GM10847 (cell line): ENCODE data around the gene ZFAND3.

Experiments
- POLR2A ChIP-seq: IDR thresholded peaks from 2 replicates; pipeline ENCODE4 v1.6.1; 2011; ENCODE audit not compliant: insufficient read length; ENCODE audit errors: extremely low read depth

ZFAND3 gene

DNA sequence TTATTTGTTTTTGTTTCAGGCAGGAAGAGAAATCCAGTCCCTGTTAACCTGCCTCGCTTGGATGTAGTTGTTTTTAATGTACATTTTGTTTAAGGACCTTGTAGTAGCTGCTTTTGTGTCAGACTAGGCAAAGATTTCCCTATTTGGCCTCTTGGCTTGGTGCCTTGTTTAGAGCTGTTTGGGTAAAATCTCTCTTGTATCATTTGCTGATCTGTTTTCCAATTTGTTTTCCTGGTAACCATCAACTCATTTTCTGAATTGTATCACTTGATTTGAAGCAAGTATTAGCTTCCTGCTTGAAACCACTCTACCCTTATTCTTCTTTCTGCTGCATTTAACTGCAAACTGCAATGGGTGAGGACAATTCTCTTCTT, 160.7 kb downstream of the ZFAND3 start:
- no peak for TF ChIP-seq POLR2A

DNA sequence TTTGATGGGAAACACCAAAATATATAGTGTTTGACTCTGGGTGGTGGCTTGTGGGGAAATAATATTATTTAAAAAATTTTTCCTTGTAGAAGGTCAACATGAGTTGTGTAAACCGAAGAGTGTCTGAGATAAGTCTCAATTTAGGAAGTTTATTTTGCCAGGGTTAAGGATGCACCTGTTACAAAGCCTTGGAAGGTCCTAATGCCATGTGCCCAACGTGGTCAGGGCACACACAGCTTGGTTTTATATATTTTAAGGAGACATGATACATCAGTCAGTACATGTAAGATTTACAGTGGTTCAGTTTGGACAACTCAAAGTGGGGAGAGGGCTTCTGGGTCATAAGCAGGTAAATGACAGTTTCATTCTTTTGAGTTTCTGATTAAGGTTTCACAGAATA, 162.1 kb downstream of the ZFAND3 start:
- TF ChIP-seq POLR2A: no peak

DNA sequence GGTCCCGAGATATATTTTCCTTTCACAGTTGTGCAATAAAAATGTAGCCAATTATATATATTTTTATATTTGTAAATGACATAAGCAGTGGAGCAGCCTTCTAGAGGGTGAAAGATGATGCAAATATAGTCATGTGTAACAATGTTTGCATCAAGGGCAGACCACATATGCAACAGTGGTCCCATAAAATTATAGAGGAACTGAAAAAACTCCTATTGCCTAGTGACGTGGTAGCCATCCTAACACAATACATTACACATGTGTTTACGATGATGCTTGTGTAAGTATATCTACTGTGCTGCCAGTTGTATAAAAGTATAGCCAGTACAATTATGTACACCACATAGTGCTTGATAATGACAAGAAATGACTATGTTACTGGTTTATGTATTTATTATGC, 162.8 kb downstream of the ZFAND3 start:
- no peak for TF ChIP-seq POLR2A

DNA sequence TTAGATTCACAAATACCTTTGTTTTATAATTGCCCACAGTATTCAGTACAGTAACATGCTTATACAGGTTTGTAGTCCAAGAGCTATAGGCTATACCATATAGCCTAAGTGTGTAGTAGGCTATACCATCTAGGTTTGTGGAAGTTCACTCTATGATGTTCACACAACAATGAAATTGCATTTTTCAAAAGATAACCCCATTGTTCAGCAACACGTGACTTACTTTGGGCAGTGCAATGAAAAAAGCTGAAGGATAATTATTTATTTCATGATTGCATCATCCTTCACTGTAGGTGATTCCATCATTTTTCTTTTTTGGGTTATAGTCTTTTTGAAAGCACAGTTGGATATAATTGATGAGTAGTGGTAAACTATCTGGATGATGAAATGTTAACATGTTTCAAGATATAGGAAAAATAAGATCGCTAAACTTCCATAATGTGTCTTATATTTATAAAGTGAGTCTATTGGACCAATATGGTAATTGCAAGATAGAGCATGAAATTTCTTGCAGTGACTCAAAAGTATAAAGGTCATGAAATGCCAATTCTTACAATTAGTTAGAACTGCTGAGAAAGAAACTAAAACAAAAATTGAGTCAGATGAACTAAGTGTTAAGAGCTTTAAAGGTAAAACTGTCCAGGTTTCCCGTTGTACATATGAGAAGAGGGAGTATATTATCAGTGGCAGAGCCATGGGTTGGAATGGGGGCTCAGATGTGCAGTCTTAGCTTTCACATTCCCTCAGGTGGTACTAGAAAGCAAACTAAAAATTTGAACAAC, 164.4 kb downstream of the ZFAND3 start:
- no peak for TF ChIP-seq POLR2A

DNA sequence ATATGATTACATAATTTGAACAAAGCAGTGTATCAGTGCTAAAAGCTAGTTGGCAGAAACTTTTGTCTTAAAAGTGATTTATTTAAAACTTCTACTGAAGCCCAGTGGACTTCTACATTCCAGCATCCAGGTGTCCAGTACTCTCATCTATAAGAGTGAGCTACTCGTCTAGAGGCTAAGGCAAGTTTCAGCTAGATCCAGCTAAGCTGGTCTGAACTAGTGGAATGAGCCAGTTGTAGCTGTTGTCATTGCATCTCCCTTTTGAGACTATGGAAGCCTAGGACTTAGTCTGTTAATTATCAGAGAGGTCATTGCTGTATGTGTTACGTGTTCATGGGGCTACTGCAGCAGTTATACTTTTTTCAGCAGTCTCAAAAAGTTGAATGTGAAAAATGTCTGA, 165.1 kb downstream of the ZFAND3 start:
- no peak for TF ChIP-seq POLR2A

DNA sequence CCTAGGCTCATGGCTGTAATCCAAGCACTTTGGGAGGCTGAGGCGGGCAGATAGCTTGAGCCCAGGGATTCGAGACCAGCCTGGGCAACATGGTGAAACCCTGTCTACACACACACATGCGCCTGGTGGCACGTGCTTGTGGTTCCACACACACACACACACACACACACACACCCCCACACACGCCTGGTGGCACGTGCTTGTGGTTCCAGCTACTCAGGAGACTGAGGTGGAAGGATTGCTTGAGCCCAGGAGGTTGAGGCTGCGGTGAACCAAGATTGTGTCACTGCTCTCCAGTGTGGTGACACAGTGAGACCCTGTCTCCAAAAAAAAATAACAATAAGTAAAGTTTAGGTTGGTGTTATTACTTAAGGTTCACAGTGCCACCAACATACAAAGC, 165.8 kb downstream of the ZFAND3 start:
- no peak for TF ChIP-seq POLR2A

DNA sequence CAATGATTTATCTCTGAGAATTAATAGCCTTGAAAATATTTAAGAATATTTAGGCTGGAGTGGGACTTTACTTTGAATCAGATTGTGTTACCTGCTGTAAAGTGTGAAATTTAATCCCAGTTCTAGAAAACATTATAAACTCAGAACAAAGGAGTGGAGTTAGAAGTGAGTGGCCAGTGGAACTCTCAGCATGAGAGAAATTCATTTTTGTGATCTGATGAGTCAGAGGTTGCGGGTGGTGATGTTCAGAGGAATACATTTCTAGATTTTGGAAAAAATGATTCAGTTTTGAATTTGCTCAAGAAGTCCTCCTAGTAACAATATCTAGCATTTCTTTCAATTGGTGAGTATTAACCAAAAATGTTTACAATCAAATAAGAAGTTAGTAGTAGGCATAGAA, 167.5 kb downstream of the ZFAND3 start:
- TF ChIP-seq POLR2A: no peak

DNA sequence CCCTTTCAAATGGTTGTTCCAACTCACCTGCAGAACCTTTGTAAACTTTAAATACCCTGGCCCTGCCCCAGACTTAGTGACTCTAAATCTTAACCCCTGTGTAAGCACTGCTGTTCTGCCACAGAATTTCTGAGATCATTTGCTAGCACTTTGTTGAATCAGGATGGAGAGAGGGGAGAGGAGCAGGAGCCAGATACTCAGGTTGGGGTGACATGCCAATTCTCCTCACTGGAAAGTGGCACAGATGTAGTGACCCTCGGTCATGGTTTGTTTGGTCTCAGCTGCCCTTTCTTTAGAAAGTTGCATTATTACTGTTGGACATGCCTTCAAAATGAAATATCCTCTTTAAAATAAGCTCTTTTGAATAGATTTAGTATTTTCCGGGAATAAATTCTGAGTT, 168.0 kb downstream of the ZFAND3 start:
- TF ChIP-seq POLR2A: no peak

DNA sequence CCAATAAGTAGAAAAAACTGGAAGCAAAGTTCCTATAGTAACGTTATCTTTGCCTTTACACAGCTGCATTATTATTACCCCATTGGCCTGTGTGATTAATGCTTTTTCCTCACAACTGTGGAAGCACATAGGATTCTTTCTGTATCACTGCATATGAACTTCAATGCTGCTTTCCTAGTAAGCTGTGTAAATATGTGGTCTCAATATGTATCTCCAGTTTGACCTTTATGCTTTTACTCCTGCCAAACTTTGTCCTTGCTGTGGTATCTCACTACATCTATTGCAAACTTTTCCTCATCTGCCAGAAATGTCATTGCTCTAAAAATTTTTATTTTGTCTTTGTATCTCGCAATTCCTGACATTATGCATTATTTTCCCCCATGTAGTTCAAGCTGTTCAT, 168.6 kb downstream of the ZFAND3 start:
- no peak for TF ChIP-seq POLR2A

DNA sequence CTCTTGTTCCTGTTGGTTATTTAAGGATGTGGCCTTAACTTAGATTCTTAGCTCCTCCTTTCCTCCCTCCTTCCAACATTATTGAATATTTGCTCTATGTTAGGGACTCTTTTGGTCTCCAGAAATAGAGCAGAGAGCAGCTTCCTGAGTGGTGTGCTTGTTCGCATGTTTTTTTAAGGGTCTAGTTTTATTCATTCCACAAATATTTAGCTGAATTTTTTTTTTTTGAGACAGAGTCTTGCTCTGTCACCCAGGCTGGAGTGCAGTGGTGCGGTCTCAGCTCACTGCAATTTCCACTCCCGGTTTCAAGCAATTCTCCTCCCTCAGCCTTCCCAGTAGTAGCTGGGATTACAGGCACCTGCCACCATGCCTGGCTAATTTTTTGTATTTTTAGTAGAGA, 169.2 kb downstream of the ZFAND3 start:
- no peak for TF ChIP-seq POLR2A

DNA sequence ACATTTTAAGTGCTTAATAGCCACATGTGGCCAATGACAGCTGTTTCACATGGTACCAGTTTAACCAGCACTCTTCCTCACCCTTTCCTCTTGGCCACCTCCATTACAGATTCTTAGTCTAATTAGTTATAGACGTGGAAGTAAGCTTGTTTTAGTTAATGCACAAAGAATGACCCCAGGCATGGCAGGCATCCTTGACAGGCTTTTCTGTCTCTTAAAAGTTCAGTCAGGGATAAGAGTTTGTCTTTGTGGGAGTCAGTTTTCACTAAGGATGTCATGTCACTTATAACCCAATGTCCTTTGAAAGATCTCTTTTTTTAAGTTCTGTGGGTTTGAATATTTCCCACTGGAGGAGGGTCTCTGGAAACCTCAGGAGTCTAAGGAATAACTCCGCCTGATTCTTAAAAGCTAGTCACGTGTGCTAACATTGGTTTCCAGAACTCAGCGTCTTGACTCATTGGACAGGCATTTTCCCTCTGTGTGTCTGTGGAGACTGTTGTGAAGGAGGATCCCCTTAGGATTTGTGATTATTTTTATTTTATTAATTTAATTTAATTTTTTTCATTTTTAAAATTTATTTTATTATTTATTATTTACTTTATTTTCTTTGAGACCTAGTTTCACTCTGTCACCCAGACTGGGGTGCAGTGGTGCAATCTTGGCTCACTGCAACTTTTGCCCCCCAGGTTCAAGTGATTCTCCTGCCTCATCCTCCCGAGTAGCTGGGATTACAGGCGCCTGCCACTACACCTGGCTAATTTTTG, 171.4 kb downstream of the ZFAND3 start:
- TF ChIP-seq POLR2A: no peak

DNA sequence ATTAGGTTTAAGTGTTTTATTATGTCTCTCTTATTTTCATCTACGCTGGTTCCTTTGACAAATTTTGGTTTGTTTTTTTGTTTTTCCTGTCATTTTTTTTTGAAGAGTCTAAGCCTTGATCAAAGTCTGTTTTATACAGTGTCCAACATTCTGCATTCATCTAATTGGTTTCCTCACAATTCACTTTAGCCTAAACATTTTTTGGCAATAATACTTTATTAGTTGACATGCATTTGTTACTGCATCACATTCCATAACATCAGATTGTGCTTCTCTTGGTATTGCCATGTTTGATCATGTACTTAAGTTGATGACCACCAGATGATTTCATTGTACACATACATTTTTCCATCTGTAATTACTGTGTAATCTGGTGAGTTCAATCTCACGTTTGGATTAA, 173.2 kb downstream of the ZFAND3 start:
- no peak for TF ChIP-seq POLR2A

DNA sequence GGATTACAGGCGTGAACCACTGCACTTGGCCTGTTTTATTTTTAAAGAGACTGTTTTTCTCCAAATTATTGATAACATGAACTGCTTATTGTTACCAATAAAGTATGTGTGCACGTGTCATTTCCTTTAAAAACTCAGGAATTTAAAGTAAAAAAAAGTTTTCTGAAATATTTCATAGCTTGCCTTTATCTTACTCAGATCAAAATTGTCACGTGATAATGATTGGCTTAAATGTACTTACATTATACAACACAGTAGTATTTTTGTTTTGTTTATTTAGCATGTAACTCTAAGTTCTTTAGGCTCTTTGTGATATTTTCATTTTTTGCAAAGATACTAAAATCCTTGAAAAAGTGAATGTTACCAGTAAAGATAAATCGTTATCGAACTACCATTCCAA, 174.1 kb downstream of the ZFAND3 start:
- TF ChIP-seq POLR2A: no peak

DNA sequence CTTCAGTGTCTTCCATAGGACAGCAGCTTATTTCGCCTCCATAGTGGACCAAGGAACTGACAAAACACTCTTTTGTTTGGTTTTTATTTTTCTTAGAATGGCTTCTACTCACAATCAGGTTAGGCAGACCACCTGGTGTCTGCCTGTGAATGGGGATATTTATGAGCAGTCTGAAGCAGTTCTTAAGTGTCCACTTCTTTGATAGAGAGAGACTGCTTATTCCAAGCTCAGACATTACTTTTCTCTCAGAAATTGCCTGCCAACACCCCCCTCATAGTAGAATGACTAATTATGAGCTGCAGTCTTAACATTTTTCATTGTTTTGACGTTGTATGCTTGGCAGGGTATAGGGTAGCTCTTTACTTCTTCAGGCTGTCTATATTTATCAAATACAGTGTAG, 174.7 kb downstream of the ZFAND3 start:
- no peak for TF ChIP-seq POLR2A

DNA sequence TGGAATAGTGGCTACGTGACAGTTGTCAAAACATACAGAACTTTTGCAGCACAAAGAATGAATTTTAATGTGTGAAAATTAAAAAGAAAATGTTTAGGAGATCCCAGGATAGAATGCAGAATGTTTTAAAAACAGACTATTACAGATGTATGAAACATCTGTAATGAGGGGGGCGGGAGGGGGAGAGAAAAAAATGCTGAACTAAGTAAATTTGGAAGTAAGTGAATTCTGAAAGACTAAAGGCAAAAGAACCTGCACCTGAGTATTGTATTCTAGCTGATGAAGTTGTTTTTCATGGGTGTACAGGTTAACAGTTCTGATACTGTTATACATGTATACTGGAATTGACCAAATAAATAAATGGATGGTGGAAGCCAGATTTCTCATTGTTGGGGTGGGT, 178.8 kb downstream of the ZFAND3 start:
- TF ChIP-seq POLR2A: no peak

DNA sequence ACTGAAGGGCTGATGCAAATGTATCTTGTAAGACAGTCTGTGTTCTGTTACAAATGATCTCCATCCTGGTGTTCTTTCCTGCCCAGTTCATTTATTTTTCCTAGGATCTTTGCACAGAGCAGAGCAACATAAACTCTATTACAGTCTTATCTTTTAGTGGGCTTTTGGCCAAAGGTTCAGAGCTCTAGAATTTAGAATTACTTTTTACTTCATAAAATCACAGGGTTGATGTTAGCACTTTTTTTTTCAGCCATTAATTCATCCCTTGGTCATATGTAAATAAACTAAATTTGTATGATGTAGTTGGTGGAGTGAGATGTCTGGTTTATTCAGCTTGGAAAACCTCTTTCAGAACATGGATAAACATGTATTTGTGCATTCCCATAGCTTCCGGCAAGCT, 181.9 kb downstream of the ZFAND3 start:
- no peak for TF ChIP-seq POLR2A

DNA sequence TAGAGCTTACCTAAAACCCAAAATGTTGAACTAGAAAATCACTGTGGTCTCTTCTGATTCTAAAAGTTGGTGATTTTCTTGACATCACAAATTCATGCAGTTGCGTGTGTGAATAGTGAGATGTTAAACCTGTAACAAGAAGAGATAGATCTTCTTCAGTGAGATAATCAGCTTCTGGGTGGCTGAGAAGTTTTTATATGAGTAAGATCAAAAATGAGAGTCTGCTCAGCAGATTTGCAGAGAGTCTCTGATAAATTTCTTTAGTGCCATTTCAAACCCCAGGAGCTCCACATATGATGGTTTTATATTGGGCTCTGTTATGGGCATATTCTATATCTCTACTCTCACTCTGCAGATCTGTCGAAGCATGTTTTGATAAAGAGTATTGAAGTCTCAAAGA, 185.4 kb downstream of the ZFAND3 start:
- no peak for TF ChIP-seq POLR2A
